Esophagus squamous epithelium (tissue), 5 donors: ENCODE results near the gene NMNAT2. TPM values are rescaled to one million over a fixed set of nuclear protein-coding genes. Genes with fewer than 3 reads are reported as not detected.

Experiments
- DNase-seq: peaks from one replicate; lab custom pipeline; 2025; lab: John Stamatoyannopoulos, UW
- H3K27ac ChIP-seq, 4 donors: fragments of 200-600 bp; sonication (generic); one replicate each; pipeline ENCODE4 v1.5.1; 2016 to 2019; ENCODE audit warnings: mild to moderate bottlenecking in 1 of 4
- H3K27me3 ChIP-seq, 4 donors: fragments of 200-600 bp; sonication (generic); 1 replicate in 3 of 4; 2 replicates in 1 of 4; pipeline versions ENCODE4 v1.5.1 to v1.6.0; 2017 to 2021; ENCODE audit warnings: antibody characterized with exemption in 1 of 4
- H3K36me3 ChIP-seq, 3 donors: fragments of 200-600 bp; sonication (generic); one replicate each; pipeline ENCODE4 v1.5.1; 2016 to 2019
- H3K4me1 ChIP-seq, 3 donors: fragments of 200-600 bp; sonication (generic); one replicate each; pipeline ENCODE4 v1.5.1; 2017 to 2019
- H3K4me3 ChIP-seq, 4 donors: fragments of 200-600 bp; sonication (generic); 1 replicate in 3 of 4; 2 replicates in 1 of 4; pipeline ENCODE4 v1.5.1; 2016 to 2019; ENCODE audit warnings: mild to moderate bottlenecking in 2 of 4, moderate library complexity in 1 of 4
- H3K9me3 ChIP-seq, 3 donors: fragments of 200-600 bp; sonication (generic); one replicate each; pipeline ENCODE4 v1.5.1; 2016 to 2019
- CTCF ChIP-seq, 6 experiments: fragments of 450-650 bp in 4 of 6; fragments of 200-600 bp in 2 of 6; sonication (generic) in 2 of 6; IDR thresholded peaks; one replicate each; pipeline ENCODE4 v1.5.1; 2016 to 2019; ENCODE audit warnings: antibody characterized with exemption in 6 of 6, mild to moderate bottlenecking in 4 of 6, moderate library complexity in 4 of 6
- POLR2A ChIP-seq, 4 donors: fragments of 450-650 bp; IDR thresholded peaks; one replicate each; pipeline ENCODE4 v1.6.1; 2017; ENCODE audit warnings: antibody characterized with exemption in 4 of 4, mild to moderate bottlenecking in 4 of 4, moderate library complexity in 3 of 4
- WGBS, 2 donors: methylation state at CpG; one replicate each; pipeline ENCODE4 v1.1.5; 2018; 5-methylcytosine and 5-hydroxymethylcytosine counted together
- intact Hi-C: fragments of 100-400 bp; cut with DNase I; formaldehyde crosslinking; loops from one replicate; pipeline ENCODE4 v1.15.0; 2022
- total RNA-seq, 4 donors: library from RNA; depleted of rRNA; stranded (reverse); fragments of >200 nt; gene quantifications; one replicate each; pipeline ENCODE4 v1.1.0, GENCODE V29; 2016
- donor health status: DM: yes; HTN: yes; CAD: no.

Gene NMNAT2
- total RNA-seq, 4 donors from 2014 or later, result 0.18 to 1.1 (median 0.26) TPM; not detected in 1

GRCh38 chr1:183424691-183425090 lies 6.5 kb upstream of the NMNAT2 start:
- Histone ChIP-seq H3K9me3 (no peaks in the 10 kb centered on the region), H3K27me3 (peaks cover 0 to 29% (median 0%) of the 10 kb centered on the region in 4 donors), H3K27ac (no peak overlapping the region), H3K36me3 (no peaks in the 10 kb centered on the region), H3K4me1 (no peaks in the 10 kb centered on the region), H3K4me3 (no peak overlapping the region)
- DNase-seq, result no peak
- intact Hi-C loops, result no loop called here
- TF ChIP-seq POLR2A (IDR thresholded peaks at IDR 0.05) (no peak), CTCF (IDR thresholded peaks at IDR 0.05) (no peak)

- no peaks in the 10 kb centered on the region for H3K9me3 ChIP-seq
- no peaks in the 10 kb centered on the region for H3K36me3 ChIP-seq
- WGBS, 2 donors, result 19 to 33% methylated on average over 1 of the region's 1 CpG
- DNase-seq, result no peak
- no peak overlapping the region for H3K4me3 ChIP-seq
- intact Hi-C loops, result no loop called here
- H3K4me1 ChIP-seq, result peaks cover 0 to under 1% (median 0%) of the 10 kb centered on the region in 3 donors
- TF ChIP-seq POLR2A (IDR thresholded peaks at IDR 0.05) (no peak), CTCF (IDR thresholded peaks at IDR 0.05) (no peak)
- H3K27me3 ChIP-seq, result peaks cover 0 to 40% (median 0%) of the 10 kb centered on the region in 4 donors
- no peak overlapping the region for H3K27ac ChIP-seq
These were observed 5.4 kb upstream of the NMNAT2 start for GRCh38 chr1:183423541-183423940.

GRCh38 chr1:183419399-183419798 lies 1.2 kb upstream of the NMNAT2 start:
- no peaks in the 10 kb centered on the region for H3K36me3 ChIP-seq
- peaks cover 9 to 78% (median 15%) of the 10 kb centered on the region in 4 donors for H3K27me3 ChIP-seq
- peaks cover 4 to 23% (median 14%) of the 10 kb centered on the region in 3 donors for H3K4me1 ChIP-seq
- no peak overlapping the region for H3K27ac ChIP-seq
- WGBS, 2 donors, result 57 to 66% methylated on average over 3 of the region's 3 CpGs
- TF ChIP-seq POLR2A (IDR thresholded peaks at IDR 0.05) (no peak), CTCF (IDR thresholded peaks at IDR 0.05) (no peak)
- no peak for DNase-seq
- intact Hi-C loops, result no loop called here
- H3K9me3 ChIP-seq, result no peaks in the 10 kb centered on the region
- no peak overlapping the region for H3K4me3 ChIP-seq

GRCh38 chr1:183418696-183419095 lies 516 bp upstream of the NMNAT2 start:
- TF ChIP-seq POLR2A (IDR thresholded peaks at IDR 0.05) (no peak), CTCF (IDR thresholded peaks at IDR 0.05) (no peak)
- 53 to 66% methylated on average over 3 to 6 of the region's 6 CpGs for WGBS, 2 donors
- no peak for DNase-seq
- no peaks in the 10 kb centered on the region for H3K9me3 ChIP-seq
- peaks cover 4 to 23% (median 14%) of the 10 kb centered on the region in 3 donors for H3K4me1 ChIP-seq
- no peak overlapping the region for H3K4me3 ChIP-seq
- H3K36me3 ChIP-seq, result no peaks in the 10 kb centered on the region
- H3K27ac ChIP-seq, result no peak overlapping the region
- peaks cover 9 to 82% (median 15%) of the 10 kb centered on the region in 4 donors for H3K27me3 ChIP-seq
- intact Hi-C loops, result no loop called here

GRCh38 chr1:183416850-183417771 lies 1.1 kb downstream of the NMNAT2 start:
- Histone ChIP-seq H3K36me3 (no peaks in the 10 kb centered on the region), H3K27me3 (peaks cover 9 to 80% (median 15%) of the 10 kb centered on the region in 4 donors), H3K4me3 (peak overlapping the region in 3 of 4 donors; percentile 8 to 55 (median 36)), H3K4me1 (peaks cover 4 to 23% (median 14%) of the 10 kb centered on the region in 3 donors), H3K27ac (no peak overlapping the region), H3K9me3 (no peaks in the 10 kb centered on the region)
- intact Hi-C loops, result no loop called here
- TF ChIP-seq CTCF (IDR thresholded peaks at IDR 0.05), result no peak
- no peak for TF ChIP-seq POLR2A (IDR thresholded peaks at IDR 0.05)
- no peak for DNase-seq
- WGBS, 2 donors, result 6 to 11% methylated on average over 58 to 65 of the region's 69 CpGs
